Activated T-cell treated with anti-CD3 and anti-CD28 coated beads, Interleukin-2, amount 50 U/mL, for 48 hours (primary cell): Measurements from ENCODE around the gene AVL9.
"Not testable (repeated sequence)": the region's sequence is repeated elsewhere in the genome, so short reads cannot be mapped to it uniquely, and the experiment has no call there.

Experiments
- DNase-seq, 2 experiments: peaks; one replicate each; pipeline ENCODE4 v3.0.0-alpha.2; 2020

Gene AVL9

GRCh38 chr7:32591938-32592337, 96.6 kb downstream of the AVL9 start:
- DNase-seq = no peak

- no peak for DNase-seq
Measured at GRCh38 chr7:32592701-32593100, 97.4 kb downstream of the AVL9 start.

DNA sequence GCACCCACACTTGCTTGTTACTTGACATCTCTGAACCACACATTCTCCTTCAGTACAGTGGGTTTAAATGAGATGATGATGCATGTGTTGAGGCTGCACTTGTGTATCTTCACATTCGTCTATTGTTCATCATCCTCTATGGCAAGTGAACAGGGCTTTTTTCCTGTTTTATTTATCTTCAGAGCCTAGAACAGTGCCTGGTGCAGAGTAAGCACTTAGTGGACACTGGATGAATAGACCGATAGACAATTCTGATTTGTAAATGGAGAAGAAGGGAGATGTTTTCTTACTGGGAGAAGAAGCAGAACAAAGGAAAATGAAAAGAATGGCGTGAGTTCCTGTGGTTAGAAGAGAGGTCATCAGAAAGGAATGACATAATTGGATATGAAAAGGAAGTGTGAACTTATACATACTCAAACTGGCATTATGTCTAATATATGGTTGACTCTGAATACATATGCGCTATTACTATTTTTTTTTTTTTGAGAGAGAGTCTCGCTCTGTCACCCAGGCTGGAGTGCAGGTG, 99.7 kb downstream of the AVL9 start:
- DNase-seq = no peak

DNA sequence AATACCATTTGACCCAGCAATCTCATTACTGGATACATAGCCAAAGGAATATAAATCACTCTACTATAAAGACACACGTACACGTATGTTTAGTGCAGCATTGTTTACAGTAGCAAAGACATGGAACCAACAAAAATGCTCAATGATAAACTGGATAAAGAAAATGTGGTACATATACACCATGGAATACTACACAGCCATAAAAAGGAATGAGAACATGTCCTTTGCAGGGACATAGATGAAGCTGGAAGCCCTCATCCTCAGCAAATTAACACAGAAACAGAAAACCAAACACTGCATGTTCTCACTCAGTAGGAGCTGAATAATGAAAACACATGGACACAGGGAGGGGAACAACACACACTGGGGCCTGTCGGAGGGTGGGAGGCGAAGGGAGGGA, 105.9 kb downstream of the AVL9 start:
- not testable (repeated sequence) for DNase-seq

DNA sequence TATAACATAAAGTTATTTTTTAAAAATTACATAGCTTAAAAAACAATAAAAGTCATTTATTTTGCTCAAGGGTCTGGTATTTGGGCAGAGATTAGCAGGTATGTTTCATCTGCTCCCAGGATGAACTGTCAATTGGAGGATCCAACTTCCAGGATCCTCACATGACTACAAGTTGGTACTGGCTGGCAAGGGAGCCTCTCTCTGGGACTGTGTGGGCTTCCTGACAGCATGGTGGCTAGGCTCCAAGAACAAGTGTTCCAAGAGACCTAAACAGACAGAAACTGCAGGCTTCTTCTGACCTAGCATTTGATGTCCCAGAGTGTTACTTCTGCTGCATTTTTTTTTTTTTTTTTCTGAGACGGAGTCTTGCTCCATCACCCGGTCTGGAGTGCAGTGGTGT, 107.2 kb downstream of the AVL9 start:
- DNase-seq = no peak

- not testable (repeated sequence) for DNase-seq
Measured at GRCh38 chr7:32603492-32603891, 108.2 kb downstream of the AVL9 start.

DNA sequence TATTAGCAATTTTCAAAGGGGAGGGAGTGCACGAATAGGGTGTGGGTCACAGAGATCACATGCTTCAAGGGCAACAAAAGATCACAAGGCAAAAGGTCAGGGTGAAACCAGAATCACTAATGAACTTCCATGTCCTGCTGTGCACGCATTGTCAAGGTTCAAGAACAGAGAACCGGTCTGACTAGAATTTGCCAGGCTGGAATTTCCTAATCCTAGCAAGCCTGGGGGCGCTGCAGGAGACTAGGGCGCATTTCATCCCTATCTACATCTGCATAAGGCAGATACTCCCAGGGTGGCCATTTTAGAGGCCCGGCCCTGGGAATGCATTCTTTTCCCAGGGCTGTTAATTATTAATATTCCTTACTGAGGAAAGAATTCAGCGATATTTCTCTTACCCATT, 108.8 kb downstream of the AVL9 start:
- DNase-seq = not testable (repeated sequence)

- no peak for DNase-seq
Measured at GRCh38 chr7:32605032-32605431, 109.7 kb downstream of the AVL9 start.

DNA sequence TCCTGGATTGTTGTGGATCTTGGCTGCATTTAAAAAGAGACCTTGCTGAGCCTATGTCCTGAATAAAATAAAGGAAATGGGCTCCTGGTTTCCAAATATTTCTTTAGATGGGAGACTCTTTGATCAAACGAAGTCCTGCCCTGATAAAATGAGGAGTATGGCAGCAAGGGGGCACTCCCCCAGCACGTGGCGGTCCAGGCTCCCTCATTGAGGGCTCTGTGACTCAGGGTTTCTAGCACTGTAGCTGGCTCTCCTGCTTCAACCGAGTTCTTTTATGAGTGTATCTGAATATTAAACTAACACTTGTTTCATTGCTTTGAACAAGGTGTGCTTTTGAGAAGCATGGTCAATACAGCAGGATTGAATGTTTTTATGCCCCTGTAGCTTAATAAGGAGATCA, 114.2 kb downstream of the AVL9 start:
- DNase-seq = no peak

- no peak for DNase-seq
Measured at GRCh38 chr7:32611201-32612099, 116.2 kb downstream of the AVL9 start.

- no peak for DNase-seq
Measured at GRCh38 chr7:32616625-32617024, 121.3 kb downstream of the AVL9 start.

DNA sequence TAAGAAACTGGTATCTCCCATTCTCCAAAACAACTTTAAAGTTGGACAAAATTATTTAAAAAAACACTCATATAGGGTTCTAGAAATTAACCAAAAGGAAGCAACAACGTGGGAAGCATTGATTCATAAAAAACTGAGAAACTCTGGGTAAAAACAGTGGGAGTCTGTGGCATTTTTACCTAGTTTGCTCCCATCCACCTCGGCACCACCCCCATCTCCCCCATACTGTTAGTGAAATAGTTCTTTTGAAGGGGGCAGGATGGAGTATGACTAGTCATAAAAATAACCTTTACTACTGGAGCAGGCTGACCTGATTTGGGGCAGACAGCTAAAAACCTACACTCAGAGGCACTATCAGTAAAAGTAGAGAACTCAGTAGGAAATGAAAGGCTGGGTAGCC, 123.2 kb downstream of the AVL9 start:
- DNase-seq = peak in 1 of 2 experiments; percentile 20

GRCh38 chr7:32618987-32619386, 123.7 kb downstream of the AVL9 start:
- DNase-seq = no peak

GRCh38 chr7:32619416-32619815, 124.1 kb downstream of the AVL9 start:
- not testable (repeated sequence) for DNase-seq

DNA sequence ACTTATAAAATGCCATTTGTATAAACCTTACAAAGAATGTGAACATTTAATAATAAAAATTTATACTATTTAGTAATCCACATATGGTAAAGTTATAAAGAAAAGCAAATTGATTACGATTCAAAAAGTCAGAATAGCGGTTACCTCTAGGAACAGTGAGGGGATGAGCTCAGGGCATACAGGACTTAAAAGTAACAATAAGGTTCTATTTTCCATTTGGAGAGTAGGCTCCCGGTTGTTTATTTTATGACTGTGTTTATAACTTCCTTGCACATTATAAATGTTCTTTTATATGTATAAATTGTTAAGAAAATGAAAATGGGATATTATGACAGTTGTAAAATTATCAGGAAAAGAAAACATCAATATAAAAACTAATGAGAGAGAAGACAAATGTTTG, 135.7 kb downstream of the AVL9 start:
- DNase-seq = no peak

DNA sequence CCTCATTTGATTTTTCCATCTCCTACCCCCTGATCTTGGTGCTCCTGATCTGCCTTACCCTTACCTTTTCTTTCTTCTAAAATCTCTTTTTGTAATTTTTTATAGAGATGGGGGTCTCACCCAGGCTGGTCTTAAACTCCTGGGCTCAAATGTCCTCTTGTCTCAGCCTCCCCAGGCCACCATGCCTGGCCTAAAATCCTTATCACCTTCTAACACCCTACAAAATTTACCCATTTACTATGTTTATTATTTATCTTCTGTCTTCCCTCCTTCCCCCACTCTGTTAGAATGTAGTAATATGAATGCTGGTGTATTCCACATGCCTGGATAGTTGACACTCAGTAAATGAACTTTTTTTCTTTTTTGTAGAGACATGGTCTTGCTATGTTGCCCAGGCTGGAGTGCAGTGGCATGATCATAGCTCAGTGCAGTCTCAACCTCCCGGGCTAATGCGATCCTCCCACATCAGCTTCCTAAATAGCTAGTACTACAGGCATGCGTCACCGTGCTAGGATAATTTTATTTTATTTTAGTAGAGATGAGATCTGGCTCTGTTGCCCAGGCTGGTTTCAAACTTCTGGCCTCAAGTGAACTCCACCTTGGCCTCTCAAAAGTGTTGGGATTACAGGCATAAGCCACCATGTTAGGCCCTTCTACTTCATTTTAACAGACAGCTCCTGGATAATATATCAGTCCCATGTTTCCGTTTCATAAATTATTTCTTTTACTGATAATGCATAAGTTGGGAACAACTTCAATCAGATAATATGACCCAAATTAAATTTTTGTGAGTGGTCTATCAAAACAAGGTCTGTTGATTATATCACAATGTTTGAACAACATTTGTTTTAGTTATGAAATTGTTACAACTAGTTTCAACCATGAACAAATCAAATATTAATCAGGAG, 136.6 kb downstream of the AVL9 start:
- DNase-seq = not testable (repeated sequence)

DNA sequence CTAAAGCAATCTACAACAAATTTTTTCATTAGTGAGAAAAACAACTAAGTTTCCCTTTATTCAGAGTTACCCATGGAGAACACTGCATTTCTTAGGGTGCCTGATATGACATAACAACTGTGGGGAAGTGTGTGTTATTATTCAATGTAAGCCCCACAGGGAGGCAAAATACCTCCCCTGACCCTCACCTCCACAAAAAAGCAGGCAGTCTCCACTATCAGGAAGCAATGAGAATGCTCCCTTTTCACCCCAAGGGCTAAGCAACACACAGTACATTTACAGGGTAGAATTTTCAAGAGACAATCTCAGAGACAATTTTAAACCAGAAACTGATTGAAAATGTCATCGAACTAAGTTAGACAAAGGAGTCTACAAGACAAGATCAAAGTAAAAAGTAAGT, 138.2 kb downstream of the AVL9 start:
- DNase-seq = not testable (repeated sequence)

GRCh38 chr7:32634798-32635393, 139.6 kb downstream of the AVL9 start:
- not testable (repeated sequence) for DNase-seq

- not testable (repeated sequence) for DNase-seq
Measured at GRCh38 chr7:32636725-32637462, 141.6 kb downstream of the AVL9 start.

DNA sequence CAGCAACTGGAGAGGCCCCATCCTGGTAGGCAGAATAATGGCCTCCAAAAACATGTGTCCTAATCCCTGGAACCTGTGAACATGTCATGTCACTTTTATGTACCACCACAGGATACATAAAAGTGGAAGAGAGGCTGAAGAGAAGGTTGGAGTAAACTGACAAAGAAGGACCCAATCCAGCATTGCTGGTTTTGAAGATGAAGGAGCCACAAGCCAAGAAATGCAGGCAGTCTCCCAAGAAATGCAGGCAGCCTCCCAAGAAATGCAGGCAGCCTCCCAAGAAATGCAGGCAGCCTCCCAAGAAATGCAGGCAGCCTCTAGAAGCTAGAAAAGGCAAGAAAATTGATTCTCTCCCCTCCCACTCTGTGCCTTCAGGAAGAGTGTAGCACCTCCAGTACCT, 142.3 kb downstream of the AVL9 start:
- DNase-seq = not testable (repeated sequence)
